NCI-H446 treated with DMSO at 0.1 percent for 48 hours (cell line): ENCODE measurements around the gene MAPK14.

Experiments used
- DNase-seq: peaks from one replicate; lab custom pipeline; 2025; lab: John Stamatoyannopoulos, UW

Gene MAPK14

GRCh38 chr6:36038120-36038876 is 10.7 kb downstream of the MAPK14 start:
- no peak for DNase-seq

GRCh38 chr6:36039112-36039511 is 11.5 kb downstream of the MAPK14 start:
- no peak for DNase-seq

DNA sequence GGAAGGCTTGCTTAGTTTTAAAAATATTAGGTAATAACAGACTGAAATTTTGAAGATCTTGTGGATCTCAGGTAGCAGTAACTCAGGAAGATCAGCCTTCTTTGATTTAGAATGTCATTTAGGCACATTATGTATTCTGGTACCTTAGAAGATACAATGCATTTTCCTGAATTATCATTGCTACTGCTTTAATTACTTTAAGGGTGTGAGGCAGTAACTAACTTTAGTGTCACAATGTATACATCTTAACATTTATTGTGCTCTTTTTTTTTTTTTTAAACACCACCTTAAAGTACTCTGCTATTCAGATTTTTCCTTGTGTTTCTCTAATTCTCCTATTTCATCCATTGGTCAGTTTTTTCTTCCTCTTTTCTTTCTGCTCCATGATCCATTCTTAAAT is 13.3 kb downstream of the MAPK14 start:
- DNase-seq, result no peak

- no peak for DNase-seq
Measured at GRCh38 chr6:36042618-36043260, 15.1 kb downstream of the MAPK14 start.

GRCh38 chr6:36049582-36049981 is 22.0 kb downstream of the MAPK14 start:
- no peak for DNase-seq

GRCh38 chr6:36050305-36050704 is 22.7 kb downstream of the MAPK14 start:
- no peak for DNase-seq

- no peak for DNase-seq
Measured at GRCh38 chr6:36050947-36051710, 23.5 kb downstream of the MAPK14 start.

- peak; percentile 13 for DNase-seq
Measured at GRCh38 chr6:36052097-36052496, 24.5 kb downstream of the MAPK14 start.

GRCh38 chr6:36053878-36054277 is 26.3 kb downstream of the MAPK14 start:
- DNase-seq, result no peak

GRCh38 chr6:36054415-36054814 is 26.8 kb downstream of the MAPK14 start:
- no peak for DNase-seq

DNA sequence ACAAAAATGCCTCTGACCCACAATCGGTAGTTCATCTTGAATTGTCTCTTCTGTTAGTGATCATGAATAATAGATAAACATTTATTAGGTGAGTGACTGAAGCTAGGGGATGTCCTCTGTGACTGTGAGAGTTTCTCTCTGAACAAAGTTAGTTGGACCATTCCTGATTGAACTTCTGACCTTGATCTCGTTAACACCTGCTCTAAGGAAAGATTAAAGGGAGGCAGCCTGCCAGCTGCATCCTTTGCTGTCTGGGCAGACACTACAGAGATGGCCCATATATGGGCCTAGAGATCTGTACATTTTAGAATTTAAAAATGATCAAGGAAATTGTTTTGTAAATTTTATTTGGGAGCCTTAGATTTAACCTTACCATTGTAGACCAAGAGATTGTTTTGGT is 27.3 kb downstream of the MAPK14 start:
- DNase-seq, result no peak

DNA sequence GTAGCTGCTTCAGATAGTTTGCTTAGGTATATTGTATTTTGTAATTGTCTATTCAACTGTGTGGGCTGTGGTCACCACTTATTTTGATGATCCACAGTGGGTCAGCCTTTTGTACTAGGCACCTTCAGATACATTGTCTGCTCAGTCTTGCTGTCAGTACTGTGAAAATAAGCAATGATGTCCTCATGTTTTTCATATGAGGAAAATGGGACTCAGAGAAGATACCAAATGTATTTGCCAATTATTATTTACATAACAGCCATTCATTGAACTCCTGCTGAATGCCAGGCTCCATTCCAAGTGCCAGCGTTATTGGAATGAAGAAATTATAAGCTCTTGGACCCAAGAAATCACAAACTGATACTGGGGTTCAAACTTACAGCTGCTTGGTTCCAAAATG is 28.6 kb downstream of the MAPK14 start:
- DNase-seq, result no peak

GRCh38 chr6:36061236-36061635 is 33.6 kb downstream of the MAPK14 start:
- no peak for DNase-seq

GRCh38 chr6:36062247-36062646 is 34.6 kb downstream of the MAPK14 start:
- DNase-seq, result no peak

GRCh38 chr6:36063318-36064060 is 35.9 kb downstream of the MAPK14 start:
- DNase-seq, result no peak

GRCh38 chr6:36064770-36065396 is 37.3 kb downstream of the MAPK14 start:
- no peak for DNase-seq

GRCh38 chr6:36065916-36066315 is 38.3 kb downstream of the MAPK14 start:
- DNase-seq, result no peak

GRCh38 chr6:36066817-36067216 is 39.2 kb downstream of the MAPK14 start:
- no peak for DNase-seq

DNA sequence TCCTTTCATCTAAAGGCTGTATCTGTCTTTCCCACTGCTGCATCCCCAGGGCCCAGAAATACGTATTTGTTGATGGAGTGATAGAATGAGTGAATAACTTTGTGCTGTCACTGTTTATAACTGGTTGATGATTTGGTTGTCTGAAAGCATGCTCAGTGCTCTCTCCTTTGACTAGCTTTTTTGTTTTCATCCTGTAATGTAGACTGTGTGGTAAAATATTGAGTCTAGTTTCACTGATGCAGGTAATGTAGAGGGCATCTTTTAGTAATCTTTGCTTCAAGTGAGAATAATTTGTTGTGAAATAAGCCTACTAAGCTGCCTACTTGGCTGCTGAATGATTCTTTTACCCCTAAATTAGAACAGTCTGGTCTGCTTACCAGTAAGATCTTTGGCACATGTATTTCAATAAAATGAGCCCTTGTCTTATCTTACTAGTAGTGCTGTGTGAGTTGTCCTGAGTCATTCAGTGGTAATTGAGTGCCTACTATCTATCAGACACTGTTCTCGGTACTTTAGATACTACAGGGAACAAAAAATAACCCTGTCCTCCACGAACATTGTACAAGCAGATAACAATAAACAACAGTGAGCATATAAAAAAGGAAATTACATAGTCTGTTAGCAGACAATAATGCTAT is 39.9 kb downstream of the MAPK14 start:
- DNase-seq, result no peak

- DNase-seq, result no peak
Measured at GRCh38 chr6:36068012-36068392, 40.4 kb downstream of the MAPK14 start.

- DNase-seq, result no peak
Measured at GRCh38 chr6:36068586-36068985, 41.0 kb downstream of the MAPK14 start.
